SU-DHL-6 (cell line): Measurements from ENCODE around the gene FAM20B.

Experiments used
- H2AFZ ChIP-seq: fragments of 200-600 bp; sonication (generic); 2 replicates; pipeline ENCODE4 v1.6.1; 2014; ENCODE audit warnings: low read depth, mild to moderate bottlenecking, moderate library complexity, mixed read lengths, antibody characterized with exemption, low read length; ENCODE audit not compliant: severe bottlenecking
- H3F3A ChIP-seq: fragments of 200-600 bp; shearing (Covaris generic); 2 replicates; pipeline ENCODE4 v1.6.0; 2016; ENCODE audit warnings: antibody characterized with exemption, mild to moderate bottlenecking; ENCODE audit not compliant: insufficient read depth
- H3K27ac ChIP-seq: fragments of 200-600 bp; sonication (generic); 2 replicates; pipeline ENCODE4 v1.5.1; 2016; ENCODE audit warnings: low read depth, mild to moderate bottlenecking, low read length, moderate library complexity, mixed read lengths
- H3K27me3 ChIP-seq: fragments of 200-600 bp; sonication (generic), shearing (Covaris generic); 2 replicates; pipeline ENCODE4 v1.6.0; 2014; ENCODE audit warnings: mild to moderate bottlenecking, low read length
- H3K36me3 ChIP-seq: fragments of 200-600 bp; sonication (generic); 2 replicates; pipeline ENCODE4 v1.6.1; 2014; ENCODE audit warnings: mild to moderate bottlenecking, low read length, mixed read lengths
- H3K4me2 ChIP-seq: fragments of 300-600, 200-600 bp; shearing (Covaris generic), sonication (generic); 2 replicates; pipeline ENCODE4 v1.6.0; 2014; ENCODE audit warnings: low read length, low read depth, mild to moderate bottlenecking; ENCODE audit not compliant: poor library complexity, severe bottlenecking
- H3K4me3 ChIP-seq: fragments of 200-600 bp; sonication (generic); 2 replicates; pipeline ENCODE4 v1.5.1; 2014; ENCODE audit warnings: antibody characterized with exemption, low read length, mild to moderate bottlenecking, mixed read lengths; ENCODE audit not compliant: insufficient read depth, poor library complexity, severe bottlenecking
- H3K79me2 ChIP-seq: fragments of 200-600 bp; sonication (generic); 2 replicates; pipeline ENCODE4 v1.6.1; 2014; ENCODE audit warnings: mild to moderate bottlenecking, low read length, moderate library complexity; ENCODE audit not compliant: insufficient read depth
- H3K9ac ChIP-seq: fragments of 200-600 bp; sonication (generic); 2 replicates; pipeline ENCODE4 v1.7.0; 2014; ENCODE audit warnings: mild to moderate bottlenecking, low read length
- H3K9me2 ChIP-seq: fragments of 200-600 bp; sonication (generic); replicated peaks from 2 replicates; pipeline ENCODE4 v1.6.1; 2014; ENCODE audit warnings: low read length; ENCODE audit not compliant: insufficient read depth
- H3K9me3 ChIP-seq: fragments of 200-600 bp; sonication (generic); 2 replicates; pipeline ENCODE4 v1.6.1; 2014; ENCODE audit warnings: low read length, mixed read lengths; ENCODE audit not compliant: insufficient read depth
- H4K20me1 ChIP-seq: fragments of 200-600 bp; sonication (generic); 2 replicates; pipeline ENCODE4 v1.6.1; 2014; ENCODE audit warnings: low read depth, mild to moderate bottlenecking, antibody characterized with exemption, low read length, moderate library complexity, mixed read lengths
- EZH2phosphoT487 ChIP-seq: fragments of 200-600 bp; sonication (generic), shearing (Covaris generic); conservative IDR thresholded peaks from 2 replicates; pipeline ENCODE4 v1.6.1; 2018; ENCODE audit warnings: mild to moderate bottlenecking, antibody characterized with exemption, low read length, moderate library complexity, mixed read lengths
- TF ChIP-seq, protein P1 (sequence below): fragments of 200-600 bp; sonication (generic); IDR thresholded peaks from one replicate; pipeline ENCODE4 v1.5.1; 2017; ENCODE audit warnings: antibody characterized with exemption, mild to moderate bottlenecking, low read length, moderate library complexity; ENCODE audit not compliant: insufficient read depth, poor library complexity, severe bottlenecking

FAM20B gene

DNA sequence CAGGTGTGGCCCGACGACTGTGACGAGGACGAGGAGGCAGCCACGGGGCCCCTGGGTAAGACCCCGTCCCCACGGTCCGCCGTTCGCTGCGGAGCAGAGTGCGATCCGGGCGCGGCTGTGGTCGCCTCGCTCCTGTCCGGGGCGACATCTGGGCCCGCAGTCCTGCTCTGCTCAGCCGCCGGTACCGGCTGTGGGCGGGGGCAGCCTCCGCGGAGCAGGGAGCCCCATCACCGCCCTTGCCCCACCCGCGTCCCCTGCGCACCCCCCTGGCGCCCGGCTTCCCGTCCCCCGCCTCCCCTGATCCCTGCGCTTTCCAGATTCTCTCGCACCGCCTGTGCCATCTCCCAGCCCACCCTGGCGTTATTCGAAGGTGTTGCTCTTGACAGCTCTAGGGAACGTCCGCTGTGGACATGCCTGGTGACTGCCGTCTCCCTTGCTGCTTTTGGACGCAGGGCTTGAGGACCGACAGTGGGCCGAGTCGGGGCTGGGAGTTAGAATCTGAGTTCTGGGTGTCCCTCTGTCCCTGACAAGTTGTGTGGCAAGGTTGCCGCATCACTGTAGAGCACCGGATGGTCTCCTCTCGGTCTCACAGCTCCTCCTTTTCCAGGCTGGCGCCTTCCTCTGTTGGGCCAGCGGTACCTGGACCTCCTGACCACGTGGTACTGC is 56.8 kb downstream of the FAM20B start:
- H4K20me1 ChIP-seq = no peaks in the 10 kb centered on the region
- H2AFZ ChIP-seq = peak overlapping the region; percentile 66
- peaks cover 27% of the 10 kb centered on the region for H3F3A ChIP-seq

GRCh38 chr1:179082999-179083335 is 57.3 kb downstream of the FAM20B start:
- no peak overlapping the region for H2AFZ ChIP-seq

More for the DNA sequence above, 56.8 kb downstream of the FAM20B start:
- Histone ChIP-seq H3K79me2 (peaks cover 30% of the 10 kb centered on the region), H3K4me2 (peak overlapping the region; percentile 87), H3K4me3 (peak overlapping the region; percentile 84), H3K9me3 (no peaks in the 10 kb centered on the region), H3K27ac (peak overlapping the region; percentile 93), H3K36me3 (no peaks in the 10 kb centered on the region), H3K27me3 (no peaks in the 10 kb centered on the region), H3K9ac (peak overlapping the region; percentile 92), H3K9me2 (no peaks in the 10 kb centered on the region)
- no peak for TF ChIP-seq EZH2phosphoT487
- TF ChIP-seq, protein P1, sequence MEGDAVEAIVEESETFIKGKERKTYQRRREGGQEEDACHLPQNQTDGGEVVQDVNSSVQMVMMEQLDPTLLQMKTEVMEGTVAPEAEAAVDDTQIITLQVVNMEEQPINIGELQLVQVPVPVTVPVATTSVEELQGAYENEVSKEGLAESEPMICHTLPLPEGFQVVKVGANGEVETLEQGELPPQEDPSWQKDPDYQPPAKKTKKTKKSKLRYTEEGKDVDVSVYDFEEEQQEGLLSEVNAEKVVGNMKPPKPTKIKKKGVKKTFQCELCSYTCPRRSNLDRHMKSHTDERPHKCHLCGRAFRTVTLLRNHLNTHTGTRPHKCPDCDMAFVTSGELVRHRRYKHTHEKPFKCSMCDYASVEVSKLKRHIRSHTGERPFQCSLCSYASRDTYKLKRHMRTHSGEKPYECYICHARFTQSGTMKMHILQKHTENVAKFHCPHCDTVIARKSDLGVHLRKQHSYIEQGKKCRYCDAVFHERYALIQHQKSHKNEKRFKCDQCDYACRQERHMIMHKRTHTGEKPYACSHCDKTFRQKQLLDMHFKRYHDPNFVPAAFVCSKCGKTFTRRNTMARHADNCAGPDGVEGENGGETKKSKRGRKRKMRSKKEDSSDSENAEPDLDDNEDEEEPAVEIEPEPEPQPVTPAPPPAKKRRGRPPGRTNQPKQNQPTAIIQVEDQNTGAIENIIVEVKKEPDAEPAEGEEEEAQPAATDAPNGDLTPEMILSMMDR = no peak

DNA sequence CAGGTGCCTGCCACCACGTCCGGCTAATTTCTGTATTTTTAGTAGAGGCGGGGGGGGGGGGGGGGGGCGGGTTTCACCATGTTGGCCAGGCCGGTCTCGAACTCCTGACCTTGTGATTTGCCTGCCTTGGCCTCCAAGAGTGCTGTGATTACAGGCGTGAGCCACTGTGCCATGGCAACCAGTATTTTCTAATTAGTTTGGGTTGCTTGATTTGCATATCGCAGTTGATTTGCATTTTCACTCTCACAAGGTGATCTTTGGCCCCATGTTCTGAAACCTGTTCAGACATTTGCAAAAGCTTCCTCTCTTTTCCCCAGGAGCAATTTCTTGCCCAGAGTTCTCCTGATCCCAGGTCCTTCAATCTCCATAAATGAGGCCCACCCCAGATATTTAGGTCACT is 57.8 kb downstream of the FAM20B start:
- Histone ChIP-seq H4K20me1 (no peaks in the 10 kb centered on the region), H3K27me3 (no peaks in the 10 kb centered on the region), H3K9ac (peak overlapping the region; percentile 92), H2AFZ (no peak overlapping the region), H3K9me3 (no peaks in the 10 kb centered on the region), H3F3A (peaks cover 27% of the 10 kb centered on the region), H3K36me3 (no peaks in the 10 kb centered on the region), H3K79me2 (peaks cover 36% of the 10 kb centered on the region), H3K9me2 (no peaks in the 10 kb centered on the region), H3K4me3 (peak overlapping the region; percentile 84), H3K27ac (peak overlapping the region; percentile 78), H3K4me2 (peak overlapping the region; percentile 87)
- no peak for TF ChIP-seq EZH2phosphoT487
- TF ChIP-seq, protein P1 = no peak

More at GRCh38 chr1:179082999-179083335, 57.3 kb downstream of the FAM20B start:
- Histone ChIP-seq H3K27me3 (no peaks in the 10 kb centered on the region), H3K4me2 (peak overlapping the region; percentile 87), H3K79me2 (peaks cover 35% of the 10 kb centered on the region), H3K9ac (peak overlapping the region; percentile 92), H3K9me3 (no peaks in the 10 kb centered on the region), H3K36me3 (no peaks in the 10 kb centered on the region), H3F3A (peaks cover 27% of the 10 kb centered on the region), H3K9me2 (no peaks in the 10 kb centered on the region), H3K27ac (peak overlapping the region; percentile 93), H4K20me1 (no peaks in the 10 kb centered on the region), H3K4me3 (peak overlapping the region; percentile 84)
- TF ChIP-seq EZH2phosphoT487 = no peak
- TF ChIP-seq, protein P1 = no peak
